Choroid plexus epithelial cell (primary cell): ENCODE results near the gene STK26.

Experiments used
- DNase-seq: peaks from one replicate; pipeline ENCODE4 v3.0.0-alpha.2; 2010; ENCODE audit warnings: low read depth
- H3K4me3 ChIP-seq: 2 replicates; pipeline ENCODE4 v1.5.1; 2011; ENCODE audit warnings: low read depth, mild to moderate bottlenecking, control low read depth, low read length, moderate library complexity
- CTCF ChIP-seq: conservative IDR thresholded peaks from 2 replicates; pipeline ENCODE4 v1.5.1; 2011; ENCODE audit warnings: low read depth, mild to moderate bottlenecking, control low read depth, inconsistent platforms, low read length, moderate library complexity

STK26 gene

GRCh38 chrX:132114607-132115006, 91.5 kb downstream of the STK26 start:
- TF ChIP-seq CTCF: no peak
- DNase-seq: no peak
- no peak overlapping the region for H3K4me3 ChIP-seq

GRCh38 chrX:132115792-132116191, 92.7 kb downstream of the STK26 start:
- no peak overlapping the region for H3K4me3 ChIP-seq
- no peak for TF ChIP-seq CTCF
- DNase-seq: no peak

- no peak for DNase-seq
- H3K4me3 ChIP-seq: no peak overlapping the region
- TF ChIP-seq CTCF: no peak
Observed at GRCh38 chrX:132118358-132118757, 95.3 kb downstream of the STK26 start.

- no peak for DNase-seq
- no peak for TF ChIP-seq CTCF
- no peak overlapping the region for H3K4me3 ChIP-seq
Observed at GRCh38 chrX:132119283-132119682, 96.2 kb downstream of the STK26 start.

GRCh38 chrX:132119821-132120515, 96.9 kb downstream of the STK26 start:
- DNase-seq: no peak
- no peak for TF ChIP-seq CTCF
- H3K4me3 ChIP-seq: no peak overlapping the region

- no peak overlapping the region for H3K4me3 ChIP-seq
- no peak for TF ChIP-seq CTCF
- DNase-seq: no peak
Observed at GRCh38 chrX:132120913-132121312, 97.8 kb downstream of the STK26 start.
